Measurements from ENCODE around the gene XPR1. TPM values are rescaled to one million over a fixed set of nuclear protein-coding genes. Genes with fewer than 3 reads are reported as not detected.

Gene XPR1
- total and polyA plus RNA-seq, 10 of the 15 experiments (the other 5 are each of a cell fraction or from before 2014, with no cell fraction given): 1.1 to 33.9 (median 11.3) TPM

DNA sequence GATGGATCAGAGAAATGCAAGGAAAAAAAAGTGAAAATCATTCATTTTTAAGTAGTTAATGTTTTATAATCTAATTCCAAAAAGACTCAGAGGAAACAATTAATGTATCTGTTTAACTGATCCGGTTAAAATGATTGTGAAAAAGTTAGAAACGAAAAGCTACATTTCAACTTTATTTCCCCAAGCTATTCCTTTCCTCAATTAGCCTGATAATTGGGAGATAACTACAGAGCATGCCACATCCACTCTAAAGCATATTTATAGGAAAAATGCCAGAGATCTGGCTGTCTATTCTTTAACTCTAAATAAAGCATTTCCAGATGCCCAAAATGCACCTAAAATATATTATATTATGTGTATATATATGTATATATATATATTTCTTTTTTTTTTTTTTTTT, 35.9 kb upstream of the XPR1 start:
- no TSS peak for BruUV-seq (replicated peaks)
- Histone ChIP-seq H3K79me2 (ENCODE audit: control insufficient read depth, insufficient read depth, low read length) (no peaks in the 10 kb centered on the region), H3K9me3 (replicated peaks; ENCODE audit: control insufficient read depth, insufficient read depth, low read length) (no peaks in the 10 kb centered on the region), H2AFZ (ENCODE audit: control insufficient read depth, low read depth, low read length) (no peak overlapping the region), H3K4me2 (ENCODE audit: control insufficient read depth, insufficient read depth) (no peak overlapping the region), H3K27ac (ENCODE audit: control insufficient read depth, insufficient read depth) (no peak overlapping the region), H3K4me3 (no peak overlapping the region), H3K4me1 (ENCODE audit: control insufficient read depth, insufficient read depth, low read length) (no peaks in the 10 kb centered on the region), H4K20me1 (ENCODE audit: control insufficient read depth, insufficient read depth) (no peaks in the 10 kb centered on the region), H3K36me3 (ENCODE audit: control insufficient read depth in 2 of 2, insufficient read depth in 2 of 2, low read length in 1 of 2) (no peaks in the 10 kb centered on the region), H3K9ac (ENCODE audit: control insufficient read depth, insufficient read depth, low read length) (no peak overlapping the region), H3K27me3 (replicated peaks in 1 of 2; ENCODE audit: control insufficient read depth in 2 of 2, insufficient read depth in 2 of 2, low read length in 1 of 2) (no peaks in the 10 kb centered on the region)
- 38% methylated on average over 2 of the region's 2 CpGs for WGBS (ENCODE audit: insufficient coverage, insufficient replicate concordance, low lambda C conversion rate, missing lambda C conversion rate)
- RAD21 ChIA-PET (ENCODE audit: unreplicated experiment): no interaction called here
- TF ChIP-seq EGR1 (IDR thresholded peaks at IDR 0.05; ENCODE audit: borderline replicate concordance in 1 of 2, low read depth in 2 of 2, low read length in 2 of 2) (no peak), GABPA (IDR thresholded peaks at IDR 0.05; ENCODE audit: low read depth) (no peak), ZNF217 (IDR thresholded peaks at IDR 0.05) (no peak), IKZF1 (conservative IDR thresholded peaks at IDR 0.05) (no peak), NFXL1 (IDR thresholded peaks at IDR 0.05; ENCODE audit: borderline replicate concordance) (no peak), CBFB (IDR thresholded peaks at IDR 0.05; ENCODE audit: low read depth) (no peak), GATAD2B (conservative IDR thresholded peaks at IDR 0.05; ENCODE audit: low read depth) (no peak), SPI1 (IDR thresholded peaks at IDR 0.05; ENCODE audit: borderline replicate concordance, insufficient read depth, low read depth, low read length) (no peak), IRF4 (IDR thresholded peaks at IDR 0.05; ENCODE audit: low read depth, low read length) (no peak), NR2C1 (IDR thresholded peaks at IDR 0.05) (no peak), SREBF2 (IDR thresholded peaks at IDR 0.05; ENCODE audit: low read length) (no peak), ZBED1 (IDR thresholded peaks at IDR 0.05; ENCODE audit: borderline replicate concordance) (no peak)
- TF ChIP-seq, protein P1, sequence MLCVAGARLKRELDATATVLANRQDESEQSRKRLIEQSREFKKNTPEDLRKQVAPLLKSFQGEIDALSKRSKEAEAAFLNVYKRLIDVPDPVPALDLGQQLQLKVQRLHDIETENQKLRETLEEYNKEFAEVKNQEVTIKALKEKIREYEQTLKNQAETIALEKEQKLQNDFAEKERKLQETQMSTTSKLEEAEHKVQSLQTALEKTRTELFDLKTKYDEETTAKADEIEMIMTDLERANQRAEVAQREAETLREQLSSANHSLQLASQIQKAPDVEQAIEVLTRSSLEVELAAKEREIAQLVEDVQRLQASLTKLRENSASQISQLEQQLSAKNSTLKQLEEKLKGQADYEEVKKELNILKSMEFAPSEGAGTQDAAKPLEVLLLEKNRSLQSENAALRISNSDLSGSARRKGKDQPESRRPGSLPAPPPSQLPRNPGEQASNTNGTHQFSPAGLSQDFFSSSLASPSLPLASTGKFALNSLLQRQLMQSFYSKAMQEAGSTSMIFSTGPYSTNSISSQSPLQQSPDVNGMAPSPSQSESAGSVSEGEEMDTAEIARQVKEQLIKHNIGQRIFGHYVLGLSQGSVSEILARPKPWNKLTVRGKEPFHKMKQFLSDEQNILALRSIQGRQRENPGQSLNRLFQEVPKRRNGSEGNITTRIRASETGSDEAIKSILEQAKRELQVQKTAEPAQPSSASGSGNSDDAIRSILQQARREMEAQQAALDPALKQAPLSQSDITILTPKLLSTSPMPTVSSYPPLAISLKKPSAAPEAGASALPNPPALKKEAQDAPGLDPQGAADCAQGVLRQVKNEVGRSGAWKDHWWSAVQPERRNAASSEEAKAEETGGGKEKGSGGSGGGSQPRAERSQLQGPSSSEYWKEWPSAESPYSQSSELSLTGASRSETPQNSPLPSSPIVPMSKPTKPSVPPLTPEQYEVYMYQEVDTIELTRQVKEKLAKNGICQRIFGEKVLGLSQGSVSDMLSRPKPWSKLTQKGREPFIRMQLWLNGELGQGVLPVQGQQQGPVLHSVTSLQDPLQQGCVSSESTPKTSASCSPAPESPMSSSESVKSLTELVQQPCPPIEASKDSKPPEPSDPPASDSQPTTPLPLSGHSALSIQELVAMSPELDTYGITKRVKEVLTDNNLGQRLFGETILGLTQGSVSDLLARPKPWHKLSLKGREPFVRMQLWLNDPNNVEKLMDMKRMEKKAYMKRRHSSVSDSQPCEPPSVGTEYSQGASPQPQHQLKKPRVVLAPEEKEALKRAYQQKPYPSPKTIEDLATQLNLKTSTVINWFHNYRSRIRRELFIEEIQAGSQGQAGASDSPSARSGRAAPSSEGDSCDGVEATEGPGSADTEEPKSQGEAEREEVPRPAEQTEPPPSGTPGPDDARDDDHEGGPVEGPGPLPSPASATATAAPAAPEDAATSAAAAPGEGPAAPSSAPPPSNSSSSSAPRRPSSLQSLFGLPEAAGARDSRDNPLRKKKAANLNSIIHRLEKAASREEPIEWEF (IDR thresholded peaks at IDR 0.05; ENCODE audit: insufficient replicate concordance, low read depth, low read length): no peak
- TF ChIP-seq, protein P2, sequence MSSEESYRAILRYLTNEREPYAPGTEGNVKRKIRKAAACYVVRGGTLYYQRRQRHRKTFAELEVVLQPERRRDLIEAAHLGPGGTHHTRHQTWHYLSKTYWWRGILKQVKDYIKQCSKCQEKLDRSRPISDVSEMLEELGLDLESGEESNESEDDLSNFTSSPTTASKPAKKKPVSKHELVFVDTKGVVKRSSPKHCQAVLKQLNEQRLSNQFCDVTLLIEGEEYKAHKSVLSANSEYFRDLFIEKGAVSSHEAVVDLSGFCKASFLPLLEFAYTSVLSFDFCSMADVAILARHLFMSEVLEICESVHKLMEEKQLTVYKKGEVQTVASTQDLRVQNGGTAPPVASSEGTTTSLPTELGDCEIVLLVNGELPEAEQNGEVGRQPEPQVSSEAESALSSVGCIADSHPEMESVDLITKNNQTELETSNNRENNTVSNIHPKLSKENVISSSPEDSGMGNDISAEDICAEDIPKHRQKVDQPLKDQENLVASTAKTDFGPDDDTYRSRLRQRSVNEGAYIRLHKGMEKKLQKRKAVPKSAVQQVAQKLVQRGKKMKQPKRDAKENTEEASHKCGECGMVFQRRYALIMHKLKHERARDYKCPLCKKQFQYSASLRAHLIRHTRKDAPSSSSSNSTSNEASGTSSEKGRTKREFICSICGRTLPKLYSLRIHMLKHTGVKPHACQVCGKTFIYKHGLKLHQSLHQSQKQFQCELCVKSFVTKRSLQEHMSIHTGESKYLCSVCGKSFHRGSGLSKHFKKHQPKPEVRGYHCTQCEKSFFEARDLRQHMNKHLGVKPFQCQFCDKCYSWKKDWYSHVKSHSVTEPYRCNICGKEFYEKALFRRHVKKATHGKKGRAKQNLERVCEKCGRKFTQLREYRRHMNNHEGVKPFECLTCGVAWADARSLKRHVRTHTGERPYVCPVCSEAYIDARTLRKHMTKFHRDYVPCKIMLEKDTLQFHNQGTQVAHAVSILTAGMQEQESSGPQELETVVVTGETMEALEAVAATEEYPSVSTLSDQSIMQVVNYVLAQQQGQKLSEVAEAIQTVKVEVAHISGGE (CRISPR knock-in tag; IDR thresholded peaks at IDR 0.05): no peak
- TF ChIP-seq, protein P3, sequence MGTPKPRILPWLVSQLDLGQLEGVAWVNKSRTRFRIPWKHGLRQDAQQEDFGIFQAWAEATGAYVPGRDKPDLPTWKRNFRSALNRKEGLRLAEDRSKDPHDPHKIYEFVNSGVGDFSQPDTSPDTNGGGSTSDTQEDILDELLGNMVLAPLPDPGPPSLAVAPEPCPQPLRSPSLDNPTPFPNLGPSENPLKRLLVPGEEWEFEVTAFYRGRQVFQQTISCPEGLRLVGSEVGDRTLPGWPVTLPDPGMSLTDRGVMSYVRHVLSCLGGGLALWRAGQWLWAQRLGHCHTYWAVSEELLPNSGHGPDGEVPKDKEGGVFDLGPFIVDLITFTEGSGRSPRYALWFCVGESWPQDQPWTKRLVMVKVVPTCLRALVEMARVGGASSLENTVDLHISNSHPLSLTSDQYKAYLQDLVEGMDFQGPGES (IDR thresholded peaks at IDR 0.05): no peak
- CTCF ChIA-PET: interaction anchor here (0.5 to 0.8 kb wide), 2 partner anchors 15 to 80 kb away, joined by 3 read pairs; no protein-coding TSS in a partner anchor
- DNase-seq (ENCODE audit: low read depth, low spot score) (no peak), FAIRE-seq (no peak), ATAC-seq (no peak)
- POLR2A ChIA-PET: no interaction called here
- intact Hi-C loops (cut with micrococcal nuclease; ENCODE audit: unreplicated experiment) (no loop called here), in situ Hi-C loops (cut with MboI) (no loop called here)
- SMC1A ChIA-PET (ENCODE audit: uncharacterized antibody, unreplicated experiment): interaction anchor here (1.9 to 2.0 kb wide), 2 partner anchors 10 to 267 kb away, joined by 5 to 7 read pairs; no protein-coding TSS in a partner anchor
